CD4-positive, CD25-positive, alpha-beta regulatory T cell (primary cell): ENCODE measurements around the gene BAZ1A. TPM values are rescaled to one million over a fixed set of nuclear protein-coding genes. Genes with fewer than 3 reads are reported as not detected.
A peak's percentile ranks its signal among the peaks of the same experiment; 100 is the strongest.

Experiments
- ATAC-seq, 2 donors: fragments of 150-1000 bp; cut with Tn5 transposase; one replicate each; pipeline ENCODE4 v1.10.0; 2021; ENCODE audit warnings: low read depth in 2 of 2, moderate number of reproducible peaks in 2 of 2, moderate library complexity in 1 of 2
- DNase-seq, 3 donors: peaks; one replicate each; pipeline versions ENCODE4 v3.0.0 to v3.0.0-alpha.2; 2012 to 2022; ENCODE audit warnings: mixed read lengths in 1 of 3
- H3K27ac ChIP-seq: one replicate; pipeline ENCODE4 v1.7.0; 2013; ENCODE audit warnings: mild to moderate bottlenecking, low read length; ENCODE audit not compliant: insufficient read depth, poor library complexity, severe bottlenecking
- H3K27me3 ChIP-seq: one replicate; pipeline ENCODE4 v1.7.0; 2013; ENCODE audit warnings: low read length; ENCODE audit not compliant: control insufficient read depth, insufficient read depth
- H3K36me3 ChIP-seq: one replicate; pipeline ENCODE4 v1.7.0; 2013; ENCODE audit warnings: mild to moderate bottlenecking, low read length, moderate library complexity; ENCODE audit not compliant: control insufficient read depth, insufficient read depth
- H3K4me1 ChIP-seq: 2 replicates; pipeline ENCODE4 v1.7.0; 2013; ENCODE audit warnings: mild to moderate bottlenecking, low read length; ENCODE audit not compliant: insufficient read depth, control insufficient read depth, poor library complexity, severe bottlenecking
- H3K4me3 ChIP-seq: one replicate; pipeline ENCODE4 v1.7.0; 2013; ENCODE audit warnings: low read depth, mild to moderate bottlenecking, low read length, moderate library complexity
- H3K9me3 ChIP-seq, 2 experiments: 1 replicate in 1 of 2; 2 replicates in 1 of 2; pipeline ENCODE4 v1.7.0; 2013; ENCODE audit warnings: low read length in 2 of 2, mild to moderate bottlenecking in 1 of 2, moderate library complexity in 1 of 2; ENCODE audit not compliant: control insufficient read depth in 2 of 2
- H3K27ac Mint-ChIP-seq, 3 donors: one replicate each; pipeline ENCODE4 v1.8.0; 2020 to 2022; ENCODE audit warnings: mild to moderate bottlenecking in 3 of 3, mixed read lengths in 3 of 3, moderate library complexity in 2 of 3
- H3K27me3 Mint-ChIP-seq: one replicate; pipeline ENCODE4 v1.8.0; 2022; ENCODE audit warnings: mild to moderate bottlenecking, mixed read lengths
- H3K36me3 Mint-ChIP-seq: one replicate; pipeline ENCODE4 v1.8.0; 2020; ENCODE audit warnings: mixed read lengths
- H3K4me1 Mint-ChIP-seq, 4 donors: one replicate each; pipeline ENCODE4 v1.8.0; 2020 to 2022; ENCODE audit warnings: mixed read lengths in 4 of 4, mild to moderate bottlenecking in 1 of 4
- H3K4me3 Mint-ChIP-seq, 4 donors: one replicate each; pipeline ENCODE4 v1.8.0; 2020 to 2022; ENCODE audit warnings: mild to moderate bottlenecking in 4 of 4, mixed read lengths in 4 of 4, moderate library complexity in 3 of 4
- H3K9me3 Mint-ChIP-seq, 7 donors: one replicate each; pipeline ENCODE4 v1.8.0; 2020 to 2022; ENCODE audit warnings: mixed read lengths in 7 of 7, mild to moderate bottlenecking in 3 of 7, moderate library complexity in 2 of 7
- polyA plus RNA-seq, 4 donors: library from polyadenylated mRNA; unstranded; fragments of 300-500 nt; fragmentation: Illumina TruSeq; gene quantifications; one replicate each; pipeline ENCODE4 v1.2.3, GENCODE V29; 2021
- total RNA-seq: library from RNA; stranded (reverse); gene quantifications from one replicate; pipeline ENCODE4 v1.2.3, GENCODE V29; 2022

The BAZ1A gene
- total and polyA plus RNA-seq, 5 donors from 2014 or later: 9.4 to 55.1 (median 10.2) TPM

- peaks cover 5% of the 10 kb centered on the region for H3K36me3 Mint-ChIP-seq
- peak within 1 kb of the TSS; percentile 71 for H3K27ac ChIP-seq
- peaks cover 4% of the 10 kb centered on the region for H3K27me3 ChIP-seq
- peak; percentile 85 to 86 for ATAC-seq
- peaks cover 22 to 36% (median 30%) of the 10 kb centered on the region in 4 donors for H3K4me1 Mint-ChIP-seq
- H3K4me1 ChIP-seq: peaks cover 11% of the 10 kb centered on the region
- H3K9me3 ChIP-seq: no peaks in the 10 kb centered on the region
- peaks cover 5% of the 10 kb centered on the region for H3K27me3 Mint-ChIP-seq
- H3K4me3 Mint-ChIP-seq: peak within 1 kb of the TSS; percentile 92 to 98 (median 95)
- H3K36me3 ChIP-seq: no peaks in the 10 kb centered on the region
- H3K4me3 ChIP-seq: peak within 1 kb of the TSS; percentile 96
- DNase-seq: peak; percentile 56 to 70 (median 68)
- H3K9me3 Mint-ChIP-seq: no peaks in the 10 kb centered on the region
- peak within 1 kb of the TSS; percentile 88 to 94 (median 93) for H3K27ac Mint-ChIP-seq
Observed at GRCh38 chr14:34714320-34715126, 160.6 kb downstream of the BAZ1A start, which contains the start of gene CFL2. Gene CFL2 (minus strand): TSS chr14:34714593. CDS start chr14:34714540, 53 bp downstream.

- Mint-ChIP-seq H3K36me3 (peaks cover 5% of the 10 kb centered on the region), H3K27ac (peak overlapping the region; percentile 80 to 94 (median 93)), H3K4me3 (peak overlapping the region; percentile 92 to 98 (median 95)), H3K27me3 (peaks cover 5% of the 10 kb centered on the region), H3K4me1 (peaks cover 22 to 36% (median 30%) of the 10 kb centered on the region in 4 donors), H3K9me3 (no peaks in the 10 kb centered on the region)
- Histone ChIP-seq H3K27ac (peak overlapping the region; percentile 71), H3K4me1 (peaks cover 11% of the 10 kb centered on the region), H3K36me3 (no peaks in the 10 kb centered on the region), H3K27me3 (peaks cover 4% of the 10 kb centered on the region), H3K9me3 (no peaks in the 10 kb centered on the region), H3K4me3 (peak overlapping the region; percentile 96)
- ATAC-seq (peak; percentile 9), DNase-seq (peak in 2 of 3 donors; percentile 15 to 39)
Observed at GRCh38 chr14:34713681-34714319, 161.4 kb downstream of the BAZ1A start.

GRCh38 chr14:34713122-34713680, 162.0 kb downstream of the BAZ1A start:
- Histone ChIP-seq H3K27me3 (peaks cover 4% of the 10 kb centered on the region), H3K27ac (peak overlapping the region; percentile 71), H3K4me3 (peak overlapping the region; percentile 96), H3K36me3 (no peaks in the 10 kb centered on the region), H3K9me3 (no peaks in the 10 kb centered on the region), H3K4me1 (peaks cover 11% of the 10 kb centered on the region)
- Mint-ChIP-seq H3K27me3 (peaks cover 5% of the 10 kb centered on the region), H3K4me1 (peaks cover 22 to 36% (median 30%) of the 10 kb centered on the region in 4 donors), H3K4me3 (peak overlapping the region; percentile 92 to 98 (median 95)), H3K9me3 (no peaks in the 10 kb centered on the region), H3K36me3 (peaks cover 5% of the 10 kb centered on the region), H3K27ac (peak overlapping the region; percentile 80 to 94 (median 93))
- DNase-seq (no peak), ATAC-seq (no peak)

GRCh38 chr14:34711796-34712712, 163.1 kb downstream of the BAZ1A start:
- peak overlapping the region in 3 of 4 donors; percentile 16 to 98 (median 81) for H3K4me3 Mint-ChIP-seq
- Histone ChIP-seq H3K4me1 (peaks cover 11% of the 10 kb centered on the region), H3K9me3 (no peaks in the 10 kb centered on the region), H3K27ac (no peak overlapping the region), H3K4me3 (no peak overlapping the region), H3K27me3 (no peaks in the 10 kb centered on the region), H3K36me3 (no peaks in the 10 kb centered on the region)
- no peak for DNase-seq
- H3K27me3 Mint-ChIP-seq: no peaks in the 10 kb centered on the region
- ATAC-seq: no peak
- H3K4me1 Mint-ChIP-seq: peaks cover 22 to 36% (median 32%) of the 10 kb centered on the region in 4 donors
- H3K9me3 Mint-ChIP-seq: no peaks in the 10 kb centered on the region
- H3K27ac Mint-ChIP-seq: no peak overlapping the region
- peaks cover 5% of the 10 kb centered on the region for H3K36me3 Mint-ChIP-seq

GRCh38 chr14:34711169-34711568, 164.0 kb downstream of the BAZ1A start:
- Histone ChIP-seq H3K9me3 (no peaks in the 10 kb centered on the region), H3K27ac (no peak overlapping the region), H3K4me3 (no peak overlapping the region), H3K36me3 (no peaks in the 10 kb centered on the region), H3K27me3 (no peaks in the 10 kb centered on the region), H3K4me1 (peaks cover 11% of the 10 kb centered on the region)
- Mint-ChIP-seq H3K4me3 (no peak overlapping the region), H3K27me3 (no peaks in the 10 kb centered on the region), H3K4me1 (peaks cover 22 to 37% (median 34%) of the 10 kb centered on the region in 4 donors), H3K36me3 (peaks cover 5% of the 10 kb centered on the region), H3K9me3 (no peaks in the 10 kb centered on the region), H3K27ac (peak overlapping the region in 1 of 3 donors; percentile 69)
- DNase-seq: no peak
- no peak for ATAC-seq

- ATAC-seq: no peak
- Mint-ChIP-seq H3K27ac (no peak overlapping the region), H3K27me3 (no peaks in the 10 kb centered on the region), H3K4me3 (no peak overlapping the region), H3K9me3 (no peaks in the 10 kb centered on the region), H3K36me3 (peaks cover 5% of the 10 kb centered on the region), H3K4me1 (peaks cover 22 to 37% (median 32%) of the 10 kb centered on the region in 4 donors)
- DNase-seq: no peak
- H3K4me3 ChIP-seq: no peak overlapping the region
- no peaks in the 10 kb centered on the region for H3K36me3 ChIP-seq
- H3K27me3 ChIP-seq: no peaks in the 10 kb centered on the region
- no peaks in the 10 kb centered on the region for H3K9me3 ChIP-seq
- peaks cover 11% of the 10 kb centered on the region for H3K4me1 ChIP-seq
- no peak overlapping the region for H3K27ac ChIP-seq
Observed at GRCh38 chr14:34710744-34711143, 164.4 kb downstream of the BAZ1A start.

- DNase-seq (no peak), ATAC-seq (no peak)
- no peaks in the 10 kb centered on the region for H3K9me3 Mint-ChIP-seq
- H3K4me1 ChIP-seq: peaks cover 11% of the 10 kb centered on the region
- no peak overlapping the region for H3K4me3 ChIP-seq
- no peak overlapping the region for H3K27ac ChIP-seq
- H3K4me1 Mint-ChIP-seq: peaks cover 17 to 33% (median 27%) of the 10 kb centered on the region in 4 donors
- H3K9me3 ChIP-seq: no peaks in the 10 kb centered on the region
- no peak overlapping the region for H3K4me3 Mint-ChIP-seq
- no peaks in the 10 kb centered on the region for H3K27me3 Mint-ChIP-seq
- no peaks in the 10 kb centered on the region for H3K36me3 ChIP-seq
- peaks cover 5% of the 10 kb centered on the region for H3K36me3 Mint-ChIP-seq
- no peaks in the 10 kb centered on the region for H3K27me3 ChIP-seq
- H3K27ac Mint-ChIP-seq: no peak overlapping the region
Observed at GRCh38 chr14:34710006-34710405, 165.2 kb downstream of the BAZ1A start.
